Adrenal gland (tissue), 5 donors: ENCODE results near the gene SMARCD3.

Source experiments
- CTCF ChIP-seq, 6 experiments: fragments of 450-650 bp in 4 of 6; fragments of 200-600 bp in 2 of 6; sonication (generic) in 1 of 6; IDR thresholded peaks; 1 replicate in 5 of 6; 2 replicates in 1 of 6; pipeline versions ENCODE4 v1.5.1 to v1.8.0; 2016 to 2021; ENCODE audit warnings: antibody characterized with exemption in 6 of 6, mild to moderate bottlenecking in 2 of 6, moderate library complexity in 1 of 6
- POLR2A ChIP-seq, 2 donors: fragments of 450-650 bp; IDR thresholded peaks; one replicate each; pipeline ENCODE4 v1.6.1; 2017; ENCODE audit warnings: antibody characterized with exemption in 2 of 2, mild to moderate bottlenecking in 2 of 2, moderate library complexity in 1 of 2
- donor health status: DM: no; HTN: no; CAD: no.

- no peak for TF ChIP-seq CTCF (IDR thresholded peaks at IDR 0.05)
- TF ChIP-seq POLR2A (IDR thresholded peaks at IDR 0.05) = no peak
Observed at GRCh38 chr7:151189038-151189437, 59.5 kb downstream of the SMARCD3 start.
